Measurements from ENCODE around the gene PCID2.

GRCh38 chr13:113147206-113147605, 61.3 kb downstream of the PCID2 start:
- TF ChIP-seq POLR2A (IDR thresholded peaks at IDR 0.05), result no peak
- TF ChIP-seq CTCF (IDR thresholded peaks at IDR 0.05), result no peak

Measured in heart left ventricle (tissue), 13 donors.